NCI-H774 (cell line): ENCODE measurements around the gene CNST.
"Not testable (repeated sequence)": the region's sequence is repeated elsewhere in the genome, so short reads cannot be mapped to it uniquely, and the experiment has no call there.

Experiments
- DNase-seq: peaks from one replicate; lab custom pipeline; 2025; lab: John Stamatoyannopoulos, UW

Gene CNST

DNA sequence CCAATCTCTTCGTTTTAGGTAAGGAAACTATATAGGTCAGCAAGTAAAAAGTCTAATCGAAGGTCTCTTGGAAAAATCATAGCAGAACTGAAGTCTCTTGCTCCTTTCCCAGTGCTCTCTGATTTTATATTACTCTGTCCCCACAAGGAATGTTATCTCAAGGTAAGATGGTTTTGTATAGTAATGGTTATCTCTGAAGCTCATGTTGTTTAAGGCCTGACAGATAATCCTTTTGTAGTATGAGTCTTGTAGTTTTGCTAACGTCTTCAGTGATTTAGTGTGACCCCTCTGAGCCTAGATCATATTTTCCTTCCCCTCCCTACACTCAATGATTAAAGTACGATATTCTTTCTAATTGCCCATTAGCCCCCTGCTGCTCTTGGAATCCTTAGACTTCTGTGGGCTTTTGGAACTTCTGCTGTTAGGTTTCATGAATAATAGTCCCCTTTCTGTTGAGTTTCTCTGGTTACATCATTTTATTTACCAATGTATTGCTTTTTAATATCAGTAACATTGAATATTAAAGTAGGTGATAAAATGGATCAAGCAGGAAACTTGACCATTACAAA is 52.1 kb downstream of the CNST start:
- DNase-seq: no peak

DNA sequence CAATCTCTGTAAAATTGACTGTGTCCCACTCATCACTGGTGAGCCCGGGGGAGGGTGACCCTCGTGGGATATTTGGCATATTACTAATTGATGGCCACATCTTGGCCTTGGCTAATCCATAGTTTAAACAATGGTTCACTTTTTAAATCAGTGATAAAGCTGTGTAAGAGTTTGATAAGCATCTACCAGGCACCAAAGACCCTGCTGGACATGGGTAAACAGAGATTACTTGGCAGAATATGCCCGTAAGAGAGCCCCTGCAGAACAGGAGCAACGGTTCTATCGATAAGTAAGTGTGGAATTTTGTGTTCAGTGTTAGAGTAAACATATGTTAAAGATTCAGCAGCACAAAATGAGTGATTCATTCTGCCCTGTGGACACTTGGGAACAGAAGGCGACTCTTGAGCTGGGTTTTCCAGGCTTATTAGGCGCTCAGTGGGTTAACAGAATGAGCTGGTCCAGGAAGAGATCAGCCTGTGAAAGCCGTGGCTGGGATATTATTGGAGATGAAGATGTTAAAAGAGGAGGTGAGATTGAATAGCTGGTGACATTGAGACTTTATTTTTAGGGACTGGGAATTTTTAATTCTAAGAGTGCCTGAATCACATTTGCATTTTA is 55.9 kb downstream of the CNST start:
- no peak for DNase-seq

DNA sequence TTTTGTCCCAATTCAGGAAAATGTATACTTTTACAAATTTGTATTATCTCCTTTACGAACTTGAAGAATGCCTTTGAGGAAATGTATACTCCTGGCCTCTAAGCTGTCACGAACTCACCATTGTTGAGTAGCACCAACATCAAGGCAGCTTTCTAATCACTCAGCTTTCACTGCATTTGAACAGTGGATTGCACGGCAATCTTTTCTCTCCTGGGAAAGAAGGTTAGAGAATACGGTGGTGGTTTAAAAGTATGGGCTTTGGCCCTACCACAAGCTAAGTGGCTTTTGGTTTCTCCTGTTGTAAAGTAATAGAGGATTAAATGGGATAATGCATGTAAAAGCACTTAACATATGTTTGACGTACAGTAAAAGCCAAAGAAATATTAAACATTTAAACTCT is 57.8 kb downstream of the CNST start:
- DNase-seq: no peak

DNA sequence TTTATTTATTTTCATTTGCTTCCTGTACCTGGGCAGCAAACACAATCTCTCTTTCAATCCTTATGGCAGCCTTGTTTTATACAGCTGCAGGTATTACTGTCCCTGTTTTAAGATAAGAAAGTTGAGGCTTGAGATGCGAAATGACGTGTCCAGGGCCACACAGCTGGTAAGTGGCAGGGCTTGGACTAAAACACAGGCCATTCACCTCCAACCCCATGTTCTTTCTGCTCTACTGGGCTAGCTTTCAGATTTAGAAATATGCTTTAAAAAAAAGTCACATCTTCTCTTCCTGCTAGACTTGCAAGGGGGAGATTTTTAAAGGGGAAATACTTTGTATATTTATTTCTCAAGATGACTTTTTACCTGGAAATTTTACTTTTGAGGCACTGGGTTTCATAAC is 62.8 kb downstream of the CNST start:
- DNase-seq: no peak

DNA sequence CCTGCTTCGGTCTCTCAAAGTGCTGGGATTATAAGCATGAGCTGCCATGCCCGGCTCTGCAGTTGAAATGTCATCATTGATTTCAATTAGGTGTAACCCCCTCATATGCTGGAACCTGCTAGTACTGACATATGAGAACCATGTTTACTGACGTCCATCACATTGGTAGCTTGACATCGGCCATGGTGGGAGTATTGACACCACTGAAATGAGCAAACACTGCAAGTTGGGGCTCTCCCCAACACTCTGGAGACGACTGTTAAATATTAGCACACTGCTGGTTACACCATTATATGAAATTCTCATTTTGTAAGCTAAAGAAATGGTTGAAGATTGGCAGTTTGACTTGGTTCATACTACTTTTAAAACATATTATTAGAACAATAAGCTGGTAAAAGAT is 63.7 kb downstream of the CNST start:
- DNase-seq: no peak

DNA sequence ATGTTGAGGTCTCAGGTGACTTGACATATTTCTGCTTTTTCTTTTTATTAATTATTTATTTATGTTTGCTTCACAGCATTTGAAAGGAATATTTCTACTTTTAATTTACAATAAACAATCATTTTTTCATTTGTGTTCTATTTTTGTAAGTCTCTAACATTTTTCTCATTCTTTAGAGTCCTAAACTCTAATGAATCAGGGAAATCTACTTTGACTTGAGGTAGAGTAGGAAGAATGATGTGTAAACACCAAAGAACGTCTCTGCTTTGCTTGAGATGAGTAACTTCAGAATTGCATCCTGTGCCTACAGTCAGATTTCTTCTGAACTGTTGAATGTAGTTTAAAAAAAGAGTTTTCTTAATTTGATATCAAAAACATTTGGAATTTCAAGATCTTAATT is 65.2 kb downstream of the CNST start:
- no peak for DNase-seq

DNA sequence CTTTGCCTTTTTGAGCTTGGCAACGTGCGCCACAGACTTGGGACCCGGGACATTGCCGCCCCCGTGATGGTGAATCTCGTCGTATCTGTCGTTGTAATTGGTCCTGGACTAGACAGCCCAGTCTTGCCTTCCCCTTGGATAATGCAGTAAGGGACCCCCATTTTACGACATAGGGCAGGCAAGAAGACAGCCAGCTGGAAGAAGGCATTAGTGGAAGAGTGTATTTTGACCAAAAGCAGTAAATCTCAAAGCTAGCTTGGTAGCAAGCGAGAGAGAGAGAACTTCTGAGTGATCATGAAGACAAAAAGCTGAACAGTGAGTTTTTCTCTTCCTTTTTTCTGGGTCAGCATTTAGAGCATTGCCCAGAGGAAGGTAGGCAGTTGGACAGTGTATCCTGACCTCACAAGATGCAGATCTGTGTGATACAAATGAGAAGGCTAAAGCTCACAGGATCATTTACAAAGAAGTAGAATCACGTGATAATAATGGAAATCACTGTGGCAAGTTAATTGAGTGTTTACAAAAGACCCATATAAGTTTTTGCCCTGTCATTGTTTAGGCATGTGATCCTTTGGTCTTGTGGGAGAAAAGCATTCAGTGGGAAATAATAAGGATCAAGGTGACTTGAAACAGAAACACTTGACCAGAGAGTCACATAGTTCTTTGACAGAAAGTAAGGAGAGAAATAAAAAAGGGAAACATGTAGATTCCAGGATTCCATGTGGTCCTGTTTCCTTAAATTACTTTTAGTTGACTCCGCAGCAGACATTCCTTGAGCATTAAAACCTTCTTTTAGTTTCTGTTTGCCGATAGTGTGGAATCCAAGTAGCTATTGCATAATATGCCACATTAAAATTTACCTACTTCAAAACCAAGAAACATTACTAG is 66.3 kb downstream of the CNST start:
- no peak for DNase-seq

DNA sequence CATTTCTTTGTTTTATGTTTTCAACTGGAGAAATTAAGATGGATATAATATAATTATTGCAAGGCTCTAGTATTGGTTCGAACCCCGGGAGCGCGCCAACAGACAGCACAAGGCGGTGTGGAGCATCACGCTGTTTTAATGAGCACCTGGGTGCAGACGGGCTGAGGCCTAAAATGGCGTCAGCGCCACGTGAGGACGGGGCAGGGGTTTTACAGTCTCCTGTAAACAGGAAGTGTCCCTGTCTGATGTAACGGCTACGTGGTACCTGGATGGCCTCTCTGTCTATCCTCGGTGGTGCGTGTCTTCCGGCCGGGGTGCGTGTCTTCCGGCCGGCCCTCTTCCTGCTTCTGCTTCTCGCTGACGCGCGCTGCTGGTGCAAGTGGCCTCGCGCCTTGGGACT is 68.4 kb downstream of the CNST start:
- DNase-seq: not testable (repeated sequence)

DNA sequence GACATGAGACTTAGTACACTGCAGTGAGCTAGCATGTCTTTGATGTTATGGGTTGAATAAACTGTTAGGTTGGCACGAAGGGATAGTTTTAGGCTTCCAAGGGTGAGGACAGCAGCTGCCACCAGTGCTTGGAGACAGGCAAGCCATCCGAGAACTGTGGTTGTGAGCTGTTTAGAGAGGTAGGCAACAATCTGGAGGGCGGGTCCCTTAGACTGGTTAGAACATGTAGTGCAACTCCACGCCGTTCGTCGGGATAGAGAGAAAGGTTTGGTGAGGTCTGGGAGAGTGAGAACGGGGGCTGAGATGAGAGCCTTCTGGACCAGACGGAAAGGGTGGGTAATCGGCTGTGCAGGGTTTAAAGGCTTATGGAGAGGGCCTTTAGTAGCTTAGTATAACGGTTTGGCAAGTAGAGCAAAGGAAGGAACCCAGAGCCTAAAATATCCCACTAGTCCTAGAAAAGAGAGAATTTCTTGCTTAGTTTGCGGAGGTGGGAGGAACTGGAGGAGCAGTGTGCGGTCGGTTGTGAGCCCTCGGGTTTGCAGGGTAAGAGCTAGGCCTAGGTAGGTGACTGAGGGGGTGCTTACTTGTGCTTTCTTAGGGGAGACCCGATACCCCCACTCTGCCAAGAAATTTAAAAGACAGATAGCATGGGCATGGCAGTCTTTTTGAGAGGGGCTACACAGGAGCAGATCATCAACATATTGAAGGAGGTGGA is 72.8 kb downstream of the CNST start:
- DNase-seq: no peak

DNA sequence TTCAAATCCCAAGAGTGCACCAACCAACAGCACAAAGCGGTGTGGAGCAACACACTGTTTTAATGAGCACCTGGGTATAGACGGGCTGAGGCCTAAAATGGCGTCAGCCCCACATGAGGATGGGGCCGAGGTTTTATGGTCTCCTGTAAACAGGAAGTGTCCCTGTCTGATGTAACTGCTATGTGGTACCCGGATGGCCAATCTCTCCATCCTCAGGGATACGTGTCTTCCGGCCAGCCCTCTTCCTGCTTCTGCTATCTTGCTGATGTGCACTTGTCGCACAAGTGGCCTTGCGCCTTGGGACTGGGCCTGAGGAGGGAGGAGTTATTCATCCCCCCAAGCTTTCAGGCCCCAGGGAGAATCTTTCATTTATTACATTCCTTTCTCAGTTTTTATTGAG is 73.5 kb downstream of the CNST start:
- no peak for DNase-seq

DNA sequence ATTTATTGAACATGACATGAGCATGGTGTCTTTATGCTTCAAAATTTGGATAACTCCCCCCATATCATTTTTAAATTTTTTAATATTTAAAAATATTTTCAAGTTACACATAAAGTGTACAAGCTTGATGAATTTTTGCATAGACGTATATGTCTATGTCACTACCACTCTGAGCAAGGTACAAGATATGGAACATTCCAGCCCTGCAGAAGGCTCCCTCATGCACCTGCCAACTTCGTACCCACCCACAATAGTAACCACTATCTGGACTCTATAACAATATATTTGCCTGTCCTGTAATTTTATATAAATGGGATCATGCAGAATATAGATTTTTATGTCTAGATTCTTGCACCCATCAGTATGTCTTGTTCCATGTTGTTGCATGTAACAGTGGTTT is 74.5 kb downstream of the CNST start:
- DNase-seq: no peak

DNA sequence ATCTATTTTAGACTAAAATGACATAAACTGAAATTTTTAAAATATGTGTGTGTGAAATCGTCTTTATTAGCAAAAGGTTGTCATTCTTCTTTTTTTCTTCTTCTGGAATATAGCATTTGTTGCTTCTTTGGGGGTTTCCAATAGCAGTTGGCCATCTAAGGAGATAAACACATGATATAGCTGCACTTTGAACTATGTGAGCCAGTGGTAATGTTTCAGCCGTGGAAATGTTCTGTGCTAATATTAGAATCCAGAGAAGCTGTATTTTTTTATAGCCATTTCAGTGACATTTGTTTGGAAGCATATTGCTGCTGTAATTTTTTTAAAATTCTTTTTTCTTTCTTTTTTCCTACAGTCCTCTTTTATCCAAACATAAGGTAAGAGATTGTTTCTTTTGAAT is 75.1 kb downstream of the CNST start:
- no peak for DNase-seq

DNA sequence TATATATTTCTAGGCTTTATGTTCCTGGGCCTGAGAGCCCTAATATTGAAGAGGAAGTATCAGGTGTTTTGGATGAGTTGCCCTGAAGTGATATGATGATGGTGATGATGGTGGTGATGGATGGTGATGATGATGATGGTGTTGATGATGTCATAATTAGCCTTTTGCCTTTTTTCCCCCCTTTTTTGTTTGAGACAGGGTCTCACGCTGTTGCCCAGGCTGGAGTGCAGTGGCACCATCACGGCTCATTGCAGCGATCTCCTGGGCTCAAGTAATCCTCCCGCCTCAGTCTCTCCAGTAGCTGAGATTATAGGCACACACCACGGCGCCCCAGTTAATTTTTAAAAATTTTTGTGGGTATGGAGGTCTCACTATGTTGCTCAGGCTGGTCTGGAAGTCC is 76.5 kb downstream of the CNST start:
- DNase-seq: no peak

DNA sequence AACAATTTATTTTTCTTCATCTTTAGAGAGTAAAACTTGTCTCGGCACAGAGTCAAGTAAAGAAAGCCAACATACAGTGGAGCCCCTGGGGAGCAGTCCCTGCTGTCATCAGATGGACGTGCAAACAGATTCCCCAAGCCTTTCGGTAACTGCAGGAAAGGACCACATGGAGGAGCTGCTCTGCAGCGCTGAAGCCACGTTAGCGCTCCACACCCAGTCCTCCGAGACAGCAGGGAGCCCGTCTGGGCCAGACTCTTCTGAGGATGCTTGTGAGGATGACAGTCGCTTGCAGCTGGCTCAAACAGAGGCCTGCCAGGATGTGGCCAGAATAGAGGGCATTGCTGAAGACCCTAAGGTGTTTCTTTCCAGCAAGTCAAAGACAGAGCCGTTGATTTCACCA is 80.9 kb downstream of the CNST start:
- DNase-seq: no peak

DNA sequence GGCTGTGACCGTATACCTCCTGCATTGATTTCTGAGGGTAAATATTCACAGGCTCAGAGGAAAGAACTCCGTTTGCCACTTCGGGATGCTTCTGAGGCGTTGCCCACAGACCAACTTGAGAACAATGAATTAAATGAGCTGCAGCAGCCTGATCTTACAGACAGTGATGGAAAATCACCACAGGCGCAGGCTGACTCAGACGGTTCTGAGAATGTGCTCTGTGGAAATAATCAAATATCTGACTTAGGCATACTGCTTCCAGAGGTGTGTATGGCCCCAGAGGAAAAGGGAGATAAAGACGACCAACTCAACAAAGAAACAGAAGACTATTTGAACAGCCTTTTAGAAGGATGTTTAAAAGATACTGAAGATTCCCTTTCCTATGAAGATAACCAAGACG is 81.3 kb downstream of the CNST start:
- no peak for DNase-seq

DNA sequence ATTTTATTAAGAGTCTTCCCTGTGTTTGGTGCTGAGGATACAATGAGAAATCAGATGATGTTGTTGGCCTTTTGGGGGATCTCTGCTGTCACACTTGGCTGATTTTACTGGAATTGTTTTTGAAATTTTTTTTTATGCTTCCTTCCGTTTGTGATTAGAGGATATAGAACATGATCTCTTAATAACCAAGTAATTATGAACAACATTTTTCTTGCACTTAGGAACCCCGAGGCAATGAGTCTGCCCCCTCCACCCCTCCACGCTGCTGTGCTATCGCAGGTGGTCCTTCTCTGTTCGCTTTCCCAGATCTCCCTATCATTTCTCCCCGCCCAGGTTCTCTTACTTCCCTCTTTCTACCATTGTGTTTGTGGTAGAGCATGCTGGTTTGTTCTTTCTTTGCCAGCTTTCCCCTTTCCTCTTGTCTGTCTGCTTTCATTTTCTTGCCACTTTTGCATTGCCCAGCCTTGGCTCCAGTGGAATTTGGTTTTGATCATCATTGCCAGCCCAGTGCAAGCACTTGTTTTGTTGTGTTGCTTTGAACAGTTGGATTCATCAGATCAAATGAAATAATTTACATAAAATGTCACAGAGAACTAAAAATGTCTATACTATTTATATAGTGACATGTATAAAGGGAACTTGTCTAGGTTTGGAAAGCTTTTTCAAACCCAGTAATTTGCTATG is 84.9 kb downstream of the CNST start:
- DNase-seq: no peak

DNA sequence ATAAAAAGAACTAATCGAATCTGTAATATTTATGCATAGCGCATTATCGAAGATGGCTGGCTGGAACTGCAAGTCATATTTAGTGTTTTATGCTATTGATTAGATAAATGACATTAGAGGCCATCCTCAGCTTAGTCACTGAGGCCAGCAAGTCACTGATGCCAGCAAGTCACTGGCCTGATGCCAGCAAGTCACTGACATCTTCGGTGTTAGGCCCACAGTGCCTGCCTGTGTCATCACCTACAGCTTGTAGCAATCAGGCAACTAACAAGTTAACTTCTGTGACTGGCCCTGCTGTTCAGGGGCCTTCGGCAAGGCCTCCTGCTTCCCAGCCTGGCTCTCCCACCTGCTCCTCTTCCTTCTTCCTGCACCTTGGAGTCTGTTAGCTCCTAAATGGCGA is 92.3 kb downstream of the CNST start:
- no peak for DNase-seq

DNA sequence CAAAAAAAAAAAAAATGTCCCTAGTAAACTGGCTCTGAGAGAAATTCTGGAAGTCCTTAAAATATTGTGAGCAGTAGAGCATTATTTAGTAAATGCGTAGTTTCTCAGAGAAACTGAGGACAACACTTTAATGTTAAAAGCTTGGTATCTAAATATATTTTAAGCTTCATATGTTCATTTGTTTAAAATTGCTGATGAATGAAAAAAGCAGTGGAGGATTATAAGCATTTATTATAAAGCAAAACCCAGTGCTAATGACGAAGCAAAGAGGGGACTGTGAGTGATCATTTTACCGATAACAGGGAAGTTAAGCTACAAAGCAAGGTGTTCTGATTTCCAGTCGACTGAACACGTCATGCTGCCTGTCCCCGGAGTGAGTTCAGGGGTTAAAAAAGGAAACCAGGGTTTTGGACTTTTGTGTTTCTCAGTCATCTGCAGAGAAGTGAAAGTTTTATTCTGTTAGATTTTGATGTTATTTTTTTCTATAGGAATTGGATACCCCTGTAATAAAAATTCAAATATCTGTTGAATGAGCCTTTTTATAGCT is 93.4 kb downstream of the CNST start:
- DNase-seq: no peak

DNA sequence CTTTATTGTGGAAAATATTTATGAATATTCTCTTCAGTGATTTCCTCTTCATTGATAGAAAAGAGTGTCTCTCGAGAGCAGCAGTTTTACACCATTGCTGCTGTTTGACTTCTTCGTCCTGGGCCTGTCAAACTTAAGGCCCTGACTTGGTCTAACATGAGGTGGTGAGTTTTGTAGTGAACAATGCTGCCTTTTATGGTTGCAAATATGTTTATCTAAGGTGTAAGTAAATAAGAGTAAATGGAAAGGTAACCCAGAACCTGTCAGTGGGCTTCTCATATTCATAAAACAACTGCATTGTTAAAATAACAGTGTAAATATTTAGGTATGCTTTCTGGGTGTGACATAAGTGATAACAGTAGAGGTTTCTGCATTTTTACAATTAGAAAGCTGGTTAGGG is 95.2 kb downstream of the CNST start:
- no peak for DNase-seq

DNA sequence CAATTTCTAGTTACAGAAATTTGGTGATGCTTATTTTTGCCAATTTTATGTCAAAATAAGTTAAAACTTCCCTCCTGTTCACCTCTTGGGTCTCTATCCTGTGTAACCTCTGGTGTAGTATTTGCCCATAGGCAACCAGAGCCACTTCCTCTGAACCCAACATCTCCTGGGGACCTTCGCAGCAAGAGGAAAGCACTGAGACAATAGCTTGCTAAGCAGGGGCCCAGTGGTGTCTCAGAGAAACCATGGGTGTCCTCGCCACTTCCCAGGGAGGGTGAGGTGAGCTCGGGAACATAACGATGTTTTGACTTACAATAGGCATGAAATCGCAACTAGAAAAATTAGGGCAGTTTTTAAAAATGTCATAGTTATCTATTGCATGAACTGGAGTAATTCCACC is 101.5 kb downstream of the CNST start:
- DNase-seq: no peak

DNA sequence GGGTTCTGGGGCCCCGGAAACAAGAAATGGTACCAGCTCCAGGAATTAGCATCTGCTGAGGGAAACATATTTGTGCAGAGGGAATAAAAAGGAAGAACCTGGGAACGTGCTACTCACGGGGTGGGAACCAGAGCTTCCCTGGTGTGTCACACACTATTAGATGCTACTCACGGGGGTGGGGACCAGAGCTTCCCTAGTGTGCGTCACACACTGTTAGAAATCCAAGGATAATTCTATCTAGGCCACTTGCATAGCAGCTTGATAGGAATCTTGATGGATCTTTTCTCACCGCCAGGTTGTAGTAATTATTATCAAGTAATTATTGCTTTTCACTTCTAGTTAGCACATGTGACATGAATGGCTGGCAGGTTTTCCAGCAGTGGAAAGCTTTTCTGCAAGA is 103.4 kb downstream of the CNST start:
- no peak for DNase-seq

DNA sequence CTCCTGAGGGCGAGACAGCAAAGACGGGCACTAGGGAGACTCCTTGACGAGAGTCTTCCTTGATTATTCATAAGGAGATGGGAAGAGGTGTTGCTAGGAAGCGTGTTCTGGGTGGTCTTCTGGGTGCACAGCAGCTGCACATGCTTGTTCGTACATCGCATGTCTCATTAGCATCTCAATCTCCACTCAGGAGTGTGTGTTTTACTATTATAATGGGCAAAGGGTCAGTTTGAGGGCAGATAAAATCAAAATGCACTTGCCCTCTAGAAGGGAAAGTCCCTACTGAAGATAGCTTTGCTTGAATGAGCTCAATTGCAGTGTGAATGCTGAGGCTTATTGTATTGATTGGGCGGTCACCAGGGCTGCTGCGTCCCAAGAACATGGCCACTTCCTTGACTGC is 107.8 kb downstream of the CNST start:
- no peak for DNase-seq
